Measurements from ENCODE around the gene MAN1C1.

- TF ChIP-seq CTCF (IDR thresholded peaks at IDR 0.05; ENCODE audit: insufficient read depth, low read length, poor library complexity, severe bottlenecking) (no peak), EZH2phosphoT487 (conservative IDR thresholded peaks at IDR 0.05; ENCODE audit: low read length) (no peak)
Measured at GRCh38 chr1:25731626-25732370, 115.2 kb downstream of the MAN1C1 start.
